ENCODE measurements around the gene RSPH9.

RSPH9 gene

DNA sequence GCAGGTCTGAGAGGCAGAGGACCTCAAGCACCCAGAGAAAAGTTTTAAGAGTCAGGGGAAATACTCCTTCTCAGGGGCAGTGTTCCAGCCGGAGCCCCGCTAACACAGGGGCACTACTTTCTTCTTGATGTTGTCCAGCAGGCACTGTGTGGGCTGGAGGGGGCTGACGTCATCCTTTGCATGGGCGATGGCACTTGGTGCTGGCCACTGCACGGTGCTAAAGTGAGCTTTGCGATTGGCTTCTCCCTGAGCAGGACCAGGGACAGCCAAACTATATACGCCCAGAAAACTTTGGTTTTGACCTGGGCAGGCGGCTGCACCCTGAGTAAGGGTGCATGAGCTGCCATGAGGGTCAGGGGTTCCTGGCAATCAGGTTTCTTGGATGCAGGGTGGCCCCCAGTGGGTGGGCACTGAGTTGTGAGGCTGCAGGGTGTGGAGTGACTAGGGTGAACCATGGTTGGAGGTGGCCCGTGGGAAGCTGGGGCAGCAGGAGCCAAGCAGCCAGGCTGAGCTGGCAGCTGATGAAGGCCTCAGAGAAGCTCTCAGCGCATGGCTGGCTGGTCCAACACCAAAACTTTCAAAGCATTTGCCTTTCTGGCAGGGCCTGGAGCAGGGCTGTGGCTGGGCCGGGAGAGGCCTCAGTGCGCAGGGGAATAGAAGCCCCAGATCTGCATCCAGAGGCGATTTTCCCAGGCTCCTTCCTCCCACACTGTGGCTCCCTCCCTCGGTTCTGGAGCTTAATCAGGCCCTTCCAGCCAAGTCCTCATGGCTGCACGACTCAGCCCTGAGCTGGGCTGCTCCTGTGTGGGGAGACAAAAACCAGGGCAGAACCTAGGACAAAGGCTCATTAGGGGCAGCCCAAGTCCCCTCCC, 24.4 kb downstream of the RSPH9 start:
- H3K4me3 ChIP-seq (ENCODE audit: low read length), result no peak overlapping the region
- TF ChIP-seq ZNF274 (IDR thresholded peaks at IDR 0.05; ENCODE audit: low read depth, low read length), result no peak

DNA sequence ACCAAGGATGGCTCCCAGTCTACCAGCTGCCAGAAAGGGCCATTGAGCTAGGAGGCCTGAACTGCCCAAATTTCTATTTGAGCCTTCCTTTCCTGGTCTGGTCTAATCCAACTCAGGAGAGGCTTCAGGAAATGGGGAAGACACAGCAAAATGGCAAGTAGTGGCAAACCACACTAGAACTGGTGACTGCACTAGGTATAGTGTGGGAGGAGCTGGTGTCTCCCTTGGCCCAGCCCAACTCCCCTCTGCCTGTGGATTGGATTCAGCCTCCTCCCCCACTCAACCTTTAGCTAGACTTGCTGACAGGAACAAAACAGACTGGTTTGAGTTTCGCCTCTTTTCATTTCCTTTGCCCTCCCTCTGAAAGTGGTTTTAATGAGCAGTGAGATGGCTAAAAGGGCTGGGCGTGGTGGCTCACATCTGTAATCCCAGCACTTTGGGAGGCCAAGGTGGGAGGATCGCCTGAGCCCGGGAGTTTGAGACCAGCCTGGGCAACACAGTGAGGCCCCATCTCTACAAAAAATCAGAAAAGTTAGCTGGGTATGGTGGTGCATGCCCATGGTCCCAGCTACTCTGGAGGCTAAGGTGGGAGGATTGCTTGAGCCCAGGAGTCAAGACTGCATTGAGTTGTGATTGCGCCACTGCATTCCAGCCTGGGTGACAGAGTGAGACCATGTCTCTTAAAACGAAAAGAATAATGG, 25.2 kb downstream of the RSPH9 start:
- no peak overlapping the region for H3K4me3 ChIP-seq (ENCODE audit: low read length)
- TF ChIP-seq ZNF274 (IDR thresholded peaks at IDR 0.05; ENCODE audit: low read depth, low read length), result no peak

- no peak for TF ChIP-seq ZNF274 (IDR thresholded peaks at IDR 0.05; ENCODE audit: low read depth, low read length)
- H3K4me3 ChIP-seq (ENCODE audit: low read length), result no peak overlapping the region
Observed at GRCh38 chr6:43670623-43670986, 25.8 kb downstream of the RSPH9 start.

DNA sequence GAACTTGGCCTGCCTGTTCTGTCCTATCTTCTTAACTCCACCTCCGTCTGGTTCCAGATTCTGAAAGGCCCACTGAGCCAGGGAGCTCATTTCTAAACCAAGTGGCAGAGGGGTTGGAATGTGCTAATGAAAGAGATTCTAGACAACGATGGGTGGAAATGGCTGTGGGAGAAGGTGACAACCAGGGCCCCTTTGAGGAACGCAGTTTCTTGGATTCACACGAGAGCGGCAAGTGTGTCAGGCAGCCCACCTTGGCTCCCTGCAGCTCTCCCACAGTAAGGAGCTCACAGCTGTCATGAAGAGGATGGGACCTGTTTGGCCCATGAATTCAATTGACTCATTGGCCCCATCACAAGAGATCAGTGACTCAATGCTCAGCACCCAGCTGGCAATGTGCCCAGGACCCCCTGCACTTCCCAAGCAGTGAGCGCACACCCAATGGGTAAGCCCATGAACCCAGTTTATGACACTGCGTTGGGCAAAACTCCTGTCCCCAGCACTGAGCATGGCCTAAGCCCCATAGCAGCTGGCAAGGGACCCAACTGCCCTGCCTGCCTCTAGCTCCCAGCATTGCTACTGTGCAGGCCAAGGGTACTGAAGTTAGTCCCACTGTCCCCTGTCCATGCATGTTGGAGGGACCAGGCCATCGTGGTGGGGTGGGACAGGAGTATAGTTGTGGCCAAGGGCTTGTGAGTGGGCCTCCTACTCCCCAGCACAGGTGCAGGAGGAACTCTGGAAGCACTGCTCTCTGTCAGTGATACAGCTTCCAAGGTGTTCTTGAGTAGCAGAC, 26.4 kb downstream of the RSPH9 start:
- TF ChIP-seq ZNF274 (IDR thresholded peaks at IDR 0.05; ENCODE audit: low read depth, low read length), result no peak
- H3K4me3 ChIP-seq (ENCODE audit: low read length), result no peak overlapping the region

DNA sequence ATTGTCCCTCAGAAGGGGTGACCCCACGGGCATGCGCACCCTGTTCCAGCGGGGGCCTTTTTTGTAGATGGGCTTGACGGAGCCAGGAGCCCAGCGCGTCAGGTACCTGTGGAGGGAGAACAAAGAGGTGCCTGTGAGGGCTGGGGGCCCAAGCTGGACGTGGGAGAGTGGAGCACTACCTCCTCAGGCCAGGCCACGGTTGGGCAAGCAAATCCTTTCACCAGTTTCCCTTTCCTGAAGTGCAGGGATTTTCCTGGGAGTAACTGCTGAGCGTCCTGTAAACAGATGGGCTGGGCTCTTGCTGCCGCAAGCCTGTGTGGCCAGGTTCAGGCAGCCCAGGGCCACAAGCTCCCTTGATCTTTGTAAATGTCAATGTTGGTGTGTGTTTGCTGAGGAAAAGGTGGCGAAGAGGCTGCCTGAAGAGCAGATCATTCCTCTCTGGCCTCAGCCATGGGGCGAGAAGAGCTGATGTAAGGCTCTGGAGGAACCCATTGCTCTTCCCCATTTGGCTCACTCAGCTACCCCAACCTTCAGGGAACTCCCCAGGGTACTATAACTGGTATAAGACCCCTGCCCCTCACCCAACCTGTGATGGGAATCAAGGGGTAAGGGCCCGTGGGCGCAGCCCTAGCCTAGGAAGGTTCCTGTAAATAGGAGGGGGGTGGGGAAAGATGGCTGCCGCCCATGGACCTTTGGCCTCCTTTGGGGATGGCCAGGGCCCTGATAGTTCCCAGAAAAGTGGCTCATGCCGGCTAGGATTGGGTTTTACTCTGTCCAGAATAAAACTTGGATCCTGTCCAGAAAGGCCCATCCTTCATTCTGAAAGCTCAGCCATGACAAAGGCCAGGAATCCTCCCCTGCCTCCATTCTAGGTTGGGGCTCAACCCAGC, 27.2 kb downstream of the RSPH9 start:
- no peak for TF ChIP-seq ZNF274 (IDR thresholded peaks at IDR 0.05; ENCODE audit: low read depth, low read length)
- no peak overlapping the region for H3K4me3 ChIP-seq (ENCODE audit: low read length)

DNA sequence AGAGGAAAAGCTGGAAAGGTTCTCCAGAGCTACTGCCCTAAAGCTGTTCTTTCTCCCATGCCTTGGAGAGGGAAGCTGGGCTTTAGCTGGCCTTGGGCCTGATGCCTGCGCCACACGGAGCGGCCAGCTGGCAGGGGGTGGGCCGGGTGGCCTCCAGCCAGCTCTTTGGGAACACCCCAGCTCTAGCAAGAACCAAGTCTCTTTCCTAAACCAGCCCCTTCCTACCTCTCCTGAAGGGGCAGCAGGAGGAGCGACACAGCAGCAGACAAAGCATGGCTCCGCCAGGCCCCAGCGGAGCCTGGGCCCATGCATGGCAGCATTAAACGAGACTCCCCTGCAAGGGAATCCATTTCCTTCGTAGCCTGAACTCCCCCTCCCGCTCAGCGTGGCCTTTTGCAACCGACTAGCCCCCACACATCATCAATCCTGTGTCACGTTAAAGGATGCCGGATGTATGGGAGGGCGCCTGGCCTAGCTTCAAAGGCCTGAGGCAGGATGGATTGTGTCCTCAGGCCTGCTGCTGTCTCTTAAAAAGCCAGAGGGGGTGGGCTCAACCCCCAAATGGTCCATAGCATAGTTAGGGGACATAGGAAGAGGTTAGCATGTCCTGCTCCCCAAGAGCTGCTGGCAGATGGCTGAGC, 28.7 kb downstream of the RSPH9 start:
- TF ChIP-seq ZNF274 (IDR thresholded peaks at IDR 0.05; ENCODE audit: low read depth, low read length), result no peak
- H3K4me3 ChIP-seq (ENCODE audit: low read length), result no peak overlapping the region

GRCh38 chr6:43674291-43674690, 29.5 kb downstream of the RSPH9 start:
- H3K4me3 ChIP-seq (ENCODE audit: low read length), result no peak overlapping the region
- TF ChIP-seq ZNF274 (IDR thresholded peaks at IDR 0.05; ENCODE audit: low read depth, low read length), result no peak

DNA sequence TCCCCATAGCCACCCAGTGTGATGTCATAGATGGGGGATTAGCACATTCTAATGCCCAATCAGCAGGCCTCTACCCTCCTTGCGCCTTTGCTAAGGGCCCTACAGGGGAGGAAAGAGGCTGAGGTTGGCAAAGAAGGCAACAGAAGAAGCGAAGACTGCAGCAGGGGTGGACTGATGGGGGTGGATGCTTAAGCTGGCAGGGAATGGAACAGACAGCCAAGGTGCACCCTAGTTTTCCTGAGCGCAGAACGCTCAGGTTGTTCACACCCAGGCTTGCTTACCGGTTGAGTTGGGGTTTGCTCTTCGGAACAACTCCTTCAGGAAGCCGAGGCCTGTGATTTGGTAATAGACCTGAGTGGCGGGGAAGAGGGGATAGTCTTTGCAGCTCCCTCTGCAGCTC, 30.1 kb downstream of the RSPH9 start:
- no peak for TF ChIP-seq ZNF274 (IDR thresholded peaks at IDR 0.05; ENCODE audit: low read depth, low read length)
- no peak overlapping the region for H3K4me3 ChIP-seq (ENCODE audit: low read length)

DNA sequence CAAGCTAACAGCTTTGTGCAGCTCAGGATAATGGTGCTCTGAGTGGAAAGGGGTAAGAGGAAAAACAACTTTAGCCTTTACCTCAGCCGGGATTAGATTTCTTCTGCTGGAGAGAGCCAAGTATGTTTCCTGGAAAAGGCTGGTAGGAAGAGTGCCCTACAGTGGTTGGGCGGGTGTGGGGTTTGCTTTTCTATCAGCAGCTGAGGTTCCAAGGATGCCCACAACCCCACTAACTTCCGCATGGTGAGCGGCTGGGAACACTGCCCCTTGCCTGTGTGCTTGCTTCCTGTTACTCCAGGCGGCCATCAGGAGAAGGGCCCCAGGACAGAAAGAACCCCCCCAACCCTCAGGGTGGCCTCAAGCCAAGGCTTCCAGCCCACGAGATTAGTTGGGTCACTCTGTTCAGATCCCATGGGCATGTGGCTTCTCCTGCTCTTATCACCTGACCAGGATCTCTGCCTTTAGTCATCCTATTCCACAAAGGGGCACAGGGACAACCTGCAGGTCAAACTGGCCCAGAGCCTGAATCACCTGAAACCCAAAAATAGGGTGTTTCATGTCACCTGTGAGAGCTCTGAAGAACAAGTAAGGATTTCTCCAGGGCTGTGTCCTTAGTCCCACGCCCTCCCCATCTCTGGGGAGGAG, 32.2 kb downstream of the RSPH9 start:
- no peak overlapping the region for H3K4me3 ChIP-seq (ENCODE audit: low read length)
- no peak for TF ChIP-seq ZNF274 (IDR thresholded peaks at IDR 0.05; ENCODE audit: low read depth, low read length)

DNA sequence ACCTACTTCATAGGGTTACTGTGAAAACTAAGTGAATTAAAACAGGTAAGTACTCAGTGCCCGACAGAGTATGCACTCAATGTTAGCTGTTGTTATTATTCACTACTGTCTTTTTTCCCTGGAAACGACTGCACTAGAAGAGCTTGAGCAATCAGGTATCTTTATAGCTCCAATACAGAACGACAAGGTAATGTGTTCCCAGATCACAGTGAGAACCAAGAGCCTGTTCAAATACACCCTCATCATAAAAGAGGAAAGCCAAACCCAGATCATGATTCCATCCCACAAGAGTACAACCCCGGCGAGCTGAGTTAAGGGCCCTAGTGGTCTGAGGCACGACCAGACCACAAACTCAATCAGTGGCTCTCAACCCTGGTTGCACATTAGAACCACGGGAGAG, 32.9 kb downstream of the RSPH9 start:
- TF ChIP-seq ZNF274 (IDR thresholded peaks at IDR 0.05; ENCODE audit: low read depth, low read length), result no peak
- H3K4me3 ChIP-seq (ENCODE audit: low read length), result no peak overlapping the region

GRCh38 chr6:43678341-43678740, 33.5 kb downstream of the RSPH9 start:
- no peak for TF ChIP-seq ZNF274 (IDR thresholded peaks at IDR 0.05; ENCODE audit: low read depth, low read length)
- H3K4me3 ChIP-seq (ENCODE audit: low read length), result no peak overlapping the region

DNA sequence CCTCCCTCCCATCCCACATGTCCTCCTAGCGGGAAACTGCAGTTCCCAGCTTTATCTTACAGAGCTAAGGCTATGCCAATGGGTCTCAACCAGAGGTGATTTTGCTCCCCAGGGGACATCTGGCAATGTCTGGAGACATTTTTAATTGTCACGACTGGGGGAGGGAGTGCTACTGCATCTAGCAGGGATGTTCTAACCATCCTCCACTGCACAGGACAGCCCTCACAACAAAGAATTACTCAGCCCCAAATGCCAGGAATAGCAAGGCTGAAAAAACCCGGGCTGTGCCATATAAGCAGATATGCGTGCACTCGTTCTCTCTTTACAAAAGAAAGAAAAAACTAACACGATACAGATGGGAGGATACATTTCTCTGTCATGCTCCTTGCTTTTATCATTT, 34.2 kb downstream of the RSPH9 start:
- TF ChIP-seq ZNF274 (IDR thresholded peaks at IDR 0.05; ENCODE audit: low read depth, low read length), result no peak
- no peak overlapping the region for H3K4me3 ChIP-seq (ENCODE audit: low read length)
